Fibroblast of lung (primary cell): ENCODE measurements around the gene DOCK3. TPM values are rescaled to one million over a fixed set of nuclear protein-coding genes. Genes with fewer than 3 reads are reported as not detected.
A peak's percentile ranks its signal among the peaks of the same experiment; 100 is the strongest.

Experiments
- DNase-seq, 2 donors: peaks; one replicate each; pipeline versions ENCODE4 v3.0.0 to v3.0.0-alpha.2; 2010; ENCODE audit warnings: low read depth in 2 of 2
- H2AFZ ChIP-seq: 2 replicates; pipeline ENCODE4 v1.5.1; 2012; ENCODE audit warnings: low read length, control low read depth, inconsistent platforms
- H3K27ac ChIP-seq: 2 replicates; pipeline ENCODE4 v1.5.1; 2011; ENCODE audit warnings: low read length, control low read depth; ENCODE audit not compliant: insufficient read depth
- H3K27me3 ChIP-seq: 2 replicates; pipeline ENCODE4 v1.5.1; 2011; ENCODE audit warnings: mild to moderate bottlenecking, low read length; ENCODE audit not compliant: control insufficient read depth, insufficient read depth
- H3K36me3 ChIP-seq: 2 replicates; pipeline ENCODE4 v1.5.1; 2011; ENCODE audit warnings: low read length; ENCODE audit not compliant: control insufficient read depth, insufficient read depth
- H3K4me1 ChIP-seq: 2 replicates; pipeline ENCODE4 v1.5.1; 2011; ENCODE audit warnings: low read length; ENCODE audit not compliant: control insufficient read depth, insufficient read depth; ENCODE audit errors: extremely low read depth
- H3K4me2 ChIP-seq: 2 replicates; pipeline ENCODE4 v1.5.1; 2011; ENCODE audit warnings: low read length, control low read depth; ENCODE audit not compliant: insufficient read depth; ENCODE audit errors: extremely low read depth
- H3K4me3 ChIP-seq, 4 experiments: fragments of 200-600 bp in 1 of 4; sonication (generic) in 1 of 4; replicated peaks in 1 of 4; 2 replicates each; pipeline ENCODE4 v1.5.1; 2011 to 2016; ENCODE audit warnings: low read length in 4 of 4, low read depth in 3 of 4, mild to moderate bottlenecking in 3 of 4, control low read depth in 2 of 4, inconsistent platforms in 1 of 4, mixed read lengths in 1 of 4; ENCODE audit not compliant: insufficient read depth in 1 of 4; ENCODE audit errors: control extremely low read depth in 1 of 4
- H3K79me2 ChIP-seq: 2 replicates; pipeline ENCODE4 v1.5.1; 2012; ENCODE audit warnings: mild to moderate bottlenecking, low read length, inconsistent platforms; ENCODE audit not compliant: control insufficient read depth, insufficient read depth
- H3K9ac ChIP-seq: 2 replicates; pipeline ENCODE4 v1.5.1; 2011; ENCODE audit warnings: mild to moderate bottlenecking, low read length, control low read depth; ENCODE audit not compliant: insufficient read depth
- H3K9me3 ChIP-seq: 2 replicates; pipeline ENCODE4 v1.5.1; 2012; ENCODE audit warnings: low read depth, low read length; ENCODE audit not compliant: control insufficient read depth, insufficient read depth
- H4K20me1 ChIP-seq: 2 replicates; pipeline ENCODE4 v1.5.1; 2011; ENCODE audit warnings: low read length; ENCODE audit not compliant: control insufficient read depth, insufficient read depth; ENCODE audit errors: extremely low read depth
- CTCF ChIP-seq, 2 donors: IDR thresholded peaks in 1 of 2; conservative IDR thresholded peaks in 1 of 2; 1 replicate in 1 of 2; 2 replicates in 1 of 2; pipeline ENCODE4 v1.5.1; 2011 to 2012; ENCODE audit warnings: low read length in 2 of 2, control low read depth in 1 of 2, inconsistent platforms in 1 of 2, low read depth in 1 of 2, mild to moderate bottlenecking in 1 of 2
- EZH2 ChIP-seq: IDR thresholded peaks from 2 replicates; pipeline ENCODE4 v1.5.1; 2012; ENCODE audit warnings: low read length, control low read depth, mild to moderate bottlenecking; ENCODE audit errors: missing control alignments
- polyA plus RNA-seq, 2 donors: library from polyadenylated mRNA; depleted of rRNA in 1 of 2; stranded (reverse) in 1 of 2; unstranded in 1 of 2; fragments of >200 nt; gene quantifications; 2 replicates each; pipeline ENCODE4 v1.2.1, GENCODE V29; 2011 to 2012; ENCODE audit warnings: missing spikeins in 1 of 2
- total RNA-seq: library from RNA; depleted of rRNA; stranded (reverse); fragments of >200 nt; gene quantifications from 2 replicates; pipeline ENCODE4 v1.2.1, GENCODE V29; 2014

The DOCK3 gene
- total and polyA plus RNA-seq, 2 donors (not counting 1 experiment from before 2014, with no cell fraction given) = 0.07 to 0.17 TPM

- Histone ChIP-seq H3K4me2 (no peak overlapping the region), H4K20me1 (no peaks in the 10 kb centered on the region), H3K4me1 (no peaks in the 10 kb centered on the region), H3K9ac (no peak overlapping the region), H3K27ac (no peak overlapping the region), H3K4me3 (no peak overlapping the region), H3K36me3 (no peaks in the 10 kb centered on the region), H3K27me3 (no peaks in the 10 kb centered on the region), H2AFZ (no peak overlapping the region), H3K79me2 (no peaks in the 10 kb centered on the region), H3K9me3 (no peaks in the 10 kb centered on the region)
- DNase-seq = no peak
- TF ChIP-seq CTCF (conservative IDR thresholded peaks at IDR 0.05 in 1 of 2, IDR thresholded peaks at IDR 0.05 in 1 of 2; ENCODE audit: low read depth in 1 of 2, low read length in 2 of 2) (no peak), EZH2 (no peak)
Measured at GRCh38 chr3:50645378-50645777, 29.3 kb upstream of the DOCK3 start.

- Histone ChIP-seq H3K27me3 (no peaks in the 10 kb centered on the region), H3K9me3 (no peaks in the 10 kb centered on the region), H3K9ac (no peak overlapping the region), H3K36me3 (no peaks in the 10 kb centered on the region), H3K27ac (no peak overlapping the region), H4K20me1 (no peaks in the 10 kb centered on the region), H3K4me2 (no peak overlapping the region), H2AFZ (no peak overlapping the region), H3K4me1 (no peaks in the 10 kb centered on the region), H3K79me2 (no peaks in the 10 kb centered on the region), H3K4me3 (no peak overlapping the region)
- TF ChIP-seq EZH2 = no peak
- no peak for TF ChIP-seq CTCF (conservative IDR thresholded peaks at IDR 0.05 in 1 of 2, IDR thresholded peaks at IDR 0.05 in 1 of 2; ENCODE audit: low read depth in 1 of 2, low read length in 2 of 2)
- no peak for DNase-seq
Measured at GRCh38 chr3:50648313-50648712, 26.4 kb upstream of the DOCK3 start.

- no peak for DNase-seq
- no peak overlapping the region for H3K4me2 ChIP-seq
- no peak overlapping the region for H3K4me3 ChIP-seq
- no peak overlapping the region for H2AFZ ChIP-seq
- peak overlapping the region; percentile 7 for H3K9ac ChIP-seq
- H4K20me1 ChIP-seq = no peaks in the 10 kb centered on the region
- H3K27me3 ChIP-seq = no peaks in the 10 kb centered on the region
- H3K9me3 ChIP-seq = no peaks in the 10 kb centered on the region
- no peaks in the 10 kb centered on the region for H3K79me2 ChIP-seq
- H3K4me1 ChIP-seq = no peaks in the 10 kb centered on the region
- TF ChIP-seq CTCF (conservative IDR thresholded peaks at IDR 0.05 in 1 of 2, IDR thresholded peaks at IDR 0.05 in 1 of 2; ENCODE audit: low read depth in 1 of 2, low read length in 2 of 2) = no peak
- no peak for TF ChIP-seq EZH2
- H3K36me3 ChIP-seq = no peaks in the 10 kb centered on the region
- no peak overlapping the region for H3K27ac ChIP-seq
Measured at GRCh38 chr3:50648944-50649343, 25.8 kb upstream of the DOCK3 start.
